GM18951 (cell line): ENCODE results near the gene ASIC2.
"Not testable (repeated sequence)": the region's sequence is repeated elsewhere in the genome, so short reads cannot be mapped to it uniquely, and the experiment has no call there.

ENCODE experiments used
- POLR2A ChIP-seq: IDR thresholded peaks from 4 replicates; pipeline ENCODE4 v1.6.1; 2011; ENCODE audit warnings: mild to moderate bottlenecking; ENCODE audit not compliant: insufficient read length, insufficient read depth; ENCODE audit errors: extremely low read depth
- in situ Hi-C: fragments of 300-500 bp; cut with MboI; formaldehyde crosslinking; loops from one replicate; pipeline ENCODE4 v1.12.0; 2022; ENCODE audit warnings: low sequenced_read_pairs, mixed read lengths, inconsistent platforms; ENCODE audit not compliant: unreplicated experiment

Gene ASIC2

GRCh38 chr17:32976131-32976530 is 317.0 kb downstream of the ASIC2 start:
- in situ Hi-C loops, result no loop called here
- no peak for TF ChIP-seq POLR2A

GRCh38 chr17:32971171-32971570 is 321.9 kb downstream of the ASIC2 start:
- in situ Hi-C loops, result no loop called here
- TF ChIP-seq POLR2A, result no peak

GRCh38 chr17:32970281-32970680 is 322.8 kb downstream of the ASIC2 start:
- TF ChIP-seq POLR2A, result no peak
- in situ Hi-C loops, result no loop called here

GRCh38 chr17:32969231-32969630 is 323.9 kb downstream of the ASIC2 start:
- in situ Hi-C loops, result not testable (repeated sequence)

GRCh38 chr17:32964541-32964940 is 328.6 kb downstream of the ASIC2 start:
- TF ChIP-seq POLR2A, result no peak
- in situ Hi-C loops, result no loop called here
